WI38 (cell line): ENCODE measurements around the gene ABCB9.

Experiments
- H3K4me3 ChIP-seq: 2 replicates; pipeline ENCODE4 v1.5.1; 2011; ENCODE audit warnings: low read depth, mild to moderate bottlenecking, control low read depth, low read length
- TF ChIP-seq, protein P1 (sequence below): IDR thresholded peaks from 2 replicates; pipeline ENCODE4 v1.5.1; 2012; ENCODE audit warnings: low read depth, mild to moderate bottlenecking, control low read depth, low read length

The ABCB9 gene

DNA sequence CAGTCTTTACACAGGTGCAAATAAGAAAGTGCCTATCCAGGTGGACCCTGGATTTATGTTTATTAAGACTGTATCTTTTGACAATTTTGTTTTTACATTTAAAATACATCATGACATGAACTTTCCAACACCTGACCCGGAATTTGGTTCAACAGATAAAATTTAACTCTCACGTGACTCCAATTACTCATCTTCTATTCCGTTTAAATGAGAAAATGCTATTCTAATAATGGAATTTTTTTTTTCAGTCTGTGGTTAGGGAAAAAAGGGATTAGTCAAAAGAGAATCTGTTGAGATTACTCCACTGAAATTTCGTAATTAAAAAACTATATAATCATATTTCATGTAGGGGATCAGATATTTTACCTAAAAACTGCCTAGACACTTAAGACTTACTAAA lies 81.4 kb downstream of the ABCB9 start:
- no peak overlapping the region for H3K4me3 ChIP-seq
- TF ChIP-seq, protein P1, sequence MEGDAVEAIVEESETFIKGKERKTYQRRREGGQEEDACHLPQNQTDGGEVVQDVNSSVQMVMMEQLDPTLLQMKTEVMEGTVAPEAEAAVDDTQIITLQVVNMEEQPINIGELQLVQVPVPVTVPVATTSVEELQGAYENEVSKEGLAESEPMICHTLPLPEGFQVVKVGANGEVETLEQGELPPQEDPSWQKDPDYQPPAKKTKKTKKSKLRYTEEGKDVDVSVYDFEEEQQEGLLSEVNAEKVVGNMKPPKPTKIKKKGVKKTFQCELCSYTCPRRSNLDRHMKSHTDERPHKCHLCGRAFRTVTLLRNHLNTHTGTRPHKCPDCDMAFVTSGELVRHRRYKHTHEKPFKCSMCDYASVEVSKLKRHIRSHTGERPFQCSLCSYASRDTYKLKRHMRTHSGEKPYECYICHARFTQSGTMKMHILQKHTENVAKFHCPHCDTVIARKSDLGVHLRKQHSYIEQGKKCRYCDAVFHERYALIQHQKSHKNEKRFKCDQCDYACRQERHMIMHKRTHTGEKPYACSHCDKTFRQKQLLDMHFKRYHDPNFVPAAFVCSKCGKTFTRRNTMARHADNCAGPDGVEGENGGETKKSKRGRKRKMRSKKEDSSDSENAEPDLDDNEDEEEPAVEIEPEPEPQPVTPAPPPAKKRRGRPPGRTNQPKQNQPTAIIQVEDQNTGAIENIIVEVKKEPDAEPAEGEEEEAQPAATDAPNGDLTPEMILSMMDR: no peak

DNA sequence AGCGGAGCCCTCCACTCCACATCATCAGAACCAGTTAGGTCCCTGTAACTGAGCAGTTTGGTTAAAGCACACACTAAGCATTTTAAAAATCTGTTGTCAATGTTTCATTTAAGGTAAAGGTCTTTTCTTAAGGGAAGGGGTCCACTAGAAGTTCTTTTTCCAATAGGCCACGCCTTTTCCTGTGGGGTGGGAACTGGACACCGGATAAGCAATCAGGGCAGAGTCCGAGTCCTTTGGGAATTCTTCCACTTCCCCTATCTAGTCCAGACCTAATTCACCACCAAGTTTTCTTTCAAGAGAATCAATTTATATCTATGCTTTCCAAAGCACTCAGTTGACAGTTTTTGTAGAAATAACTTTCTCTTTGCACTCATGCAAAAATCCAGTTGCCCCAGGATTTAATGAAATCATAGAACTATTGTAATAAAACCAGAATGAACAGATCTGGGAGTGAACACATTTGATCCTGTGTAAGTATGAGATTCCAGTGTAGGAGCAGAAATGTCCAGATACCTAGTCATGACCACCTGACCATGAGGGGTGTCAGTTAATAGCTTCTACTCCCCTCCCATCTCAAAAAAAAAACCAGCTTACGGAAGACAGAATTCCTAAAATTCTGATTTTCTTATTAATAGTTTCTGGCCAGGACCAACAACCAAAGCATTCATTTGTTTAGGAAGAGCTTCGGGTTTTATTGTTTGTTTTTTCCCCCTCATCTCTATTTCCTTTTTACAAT lies 82.0 kb downstream of the ABCB9 start:
- H3K4me3 ChIP-seq: no peak overlapping the region
- TF ChIP-seq, protein P1: no peak

DNA sequence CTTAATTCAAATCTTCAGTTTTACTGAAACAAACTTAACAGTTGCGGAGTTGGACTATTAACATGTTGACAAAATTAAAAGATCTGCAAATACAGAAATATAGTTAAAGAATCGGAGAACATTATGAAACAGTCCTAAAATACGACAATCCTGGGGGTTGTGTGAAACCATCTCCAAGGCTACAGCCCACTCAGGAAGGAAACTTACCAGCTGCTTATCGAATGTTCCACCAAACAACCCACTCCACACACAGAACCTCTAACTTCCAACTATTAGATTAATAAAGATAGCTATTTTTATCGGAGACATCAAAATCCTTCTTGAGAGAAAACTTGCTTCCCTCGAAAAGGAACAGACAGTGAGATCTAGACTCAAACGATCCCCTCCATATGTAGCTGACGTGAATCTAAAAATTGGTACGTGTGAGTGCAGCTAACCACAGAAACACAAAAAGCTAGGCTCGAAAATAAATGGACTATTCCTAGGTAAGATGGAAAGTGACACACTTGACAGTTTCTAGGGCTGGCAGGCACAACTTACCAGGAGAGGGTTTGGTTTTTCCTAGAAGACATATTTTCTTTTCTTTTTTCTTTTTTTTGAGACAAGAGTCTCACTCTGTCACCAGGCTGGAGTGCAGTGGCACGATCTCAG lies 83.2 kb downstream of the ABCB9 start:
- TF ChIP-seq, protein P1: no peak
- no peak overlapping the region for H3K4me3 ChIP-seq

DNA sequence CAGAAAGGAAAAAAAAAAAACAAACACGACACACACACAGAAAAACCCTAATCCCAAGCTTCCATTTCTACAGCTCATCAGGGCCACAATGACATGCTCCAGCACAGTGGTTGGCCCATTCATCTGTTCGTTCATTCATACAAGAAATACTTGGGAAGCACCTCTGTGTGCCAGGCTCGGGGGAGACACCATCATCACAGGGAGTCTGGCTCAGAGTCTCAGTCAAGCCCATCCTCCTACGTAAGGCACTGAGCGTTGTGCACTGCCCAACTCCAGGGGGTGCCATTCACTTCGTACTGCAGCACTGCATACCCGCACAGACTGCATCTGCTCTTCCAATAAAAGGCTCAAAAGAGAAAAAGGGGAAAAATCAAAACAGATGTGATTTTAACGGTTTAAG lies 85.6 kb downstream of the ABCB9 start:
- TF ChIP-seq, protein P1: peak; percentile 49
- no peak overlapping the region for H3K4me3 ChIP-seq

- TF ChIP-seq, protein P1: no peak
- no peak overlapping the region for H3K4me3 ChIP-seq
Observed at GRCh38 chr12:122880155-122880667, 86.1 kb downstream of the ABCB9 start.
